ENCODE data around the gene MCRIP1. TPM values are rescaled to one million over a fixed set of nuclear protein-coding genes. Genes with fewer than 3 reads are reported as not detected.

The MCRIP1 gene, protein sequence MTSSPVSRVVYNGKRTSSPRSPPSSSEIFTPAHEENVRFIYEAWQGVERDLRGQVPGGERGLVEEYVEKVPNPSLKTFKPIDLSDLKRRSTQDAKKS
- total RNA-seq = 85.0 and 126 TPM in 2 replicates

GRCh38 chr17:81833160-81833920, at the start of gene MCRIP1:
Gene MCRIP1, minus strand, starts transcription at chr17:81833291. Its CDS starts 8,785 bp downstream, at chr17:81824506.

GRCh38 chr17:81870981-81871386, 37.9 kb upstream of the MCRIP1 start, which contains the start of gene ARHGDIA:
Gene ARHGDIA, minus strand, starts transcription at chr17:81871337. Its CDS starts 1,407 bp downstream, at chr17:81869930.

DNA sequence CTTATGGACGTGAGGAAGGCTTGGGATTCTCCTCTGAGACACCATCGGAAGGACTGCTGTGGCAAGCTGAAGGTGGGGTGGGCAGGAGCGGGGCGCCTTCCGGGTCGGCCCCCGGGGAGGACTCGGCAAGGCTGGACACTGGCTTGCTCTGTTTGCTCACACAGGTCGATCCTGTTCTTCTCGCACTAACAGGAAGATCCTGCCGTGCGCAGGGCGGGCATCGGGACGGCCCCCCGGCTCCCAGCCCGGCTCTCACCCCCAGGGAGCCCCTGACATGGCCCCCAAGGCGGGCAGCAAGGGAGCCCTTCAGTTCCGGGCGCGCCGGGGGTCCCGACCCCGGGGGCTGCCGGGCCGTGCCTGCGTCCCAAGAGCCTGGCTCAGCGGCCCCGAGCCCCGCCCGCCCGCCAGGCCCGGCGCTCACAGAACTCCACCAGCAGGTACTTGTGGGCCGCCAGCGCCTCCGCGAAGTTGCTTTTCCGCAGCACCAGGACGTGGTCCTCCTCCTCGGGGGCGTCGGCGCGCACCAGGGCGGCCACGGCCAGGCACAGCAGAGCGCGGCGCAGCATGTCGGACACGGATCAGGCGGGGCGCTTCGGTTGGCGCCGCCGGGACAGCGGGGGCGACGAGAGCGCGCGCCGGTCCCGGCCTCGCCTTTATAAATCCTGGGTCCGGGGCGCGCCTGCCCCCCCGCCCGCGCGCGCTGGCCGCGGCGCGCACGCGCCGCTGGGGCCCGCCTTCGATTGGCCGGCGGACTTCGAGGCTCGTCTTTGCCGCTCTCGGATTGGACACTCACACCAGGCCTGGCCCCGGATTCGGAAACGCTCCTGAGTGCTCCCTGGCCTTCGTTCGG, 27.0 kb upstream of the MCRIP1 start, which contains the start of gene P4HB:
TSS of gene P4HB (minus strand) at position 630 of the 850 bp plus-strand sequence. CDS start at position 566, 64 bp downstream.

DNA sequence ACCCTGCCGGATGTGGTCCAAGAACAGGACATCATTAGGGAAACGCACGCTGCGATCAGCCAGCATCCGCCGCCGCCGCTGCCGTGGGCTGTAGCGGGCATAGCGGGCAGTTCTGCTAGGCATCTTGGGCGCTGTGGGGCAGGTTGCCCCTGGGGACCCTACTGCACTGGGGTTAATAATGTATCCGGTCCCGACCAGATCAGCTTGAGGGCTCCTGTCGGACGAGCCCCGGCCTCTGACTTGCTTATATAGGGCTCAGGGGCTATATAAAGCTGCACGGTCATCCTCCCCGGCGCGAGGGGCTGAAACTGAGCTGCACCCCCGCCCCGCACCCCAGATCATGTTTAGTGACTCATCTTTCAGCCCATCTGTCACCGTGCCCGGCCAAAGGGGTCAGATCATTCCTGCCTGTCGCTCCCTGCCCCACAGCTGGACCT, 1.8 kb upstream of the MCRIP1 start, which contains the start of gene PPP1R27:
TSS of gene PPP1R27 (minus strand) at position 220 of the 437 bp plus-strand sequence. CDS start at position 123, 97 bp downstream.

GRCh38 chr17:81803728-81804558, 29.1 kb downstream of the MCRIP1 start, which contains the start of gene GCGR:
Gene GCGR, plus strand, starts transcription at chr17:81804150. Its CDS starts 4,869 bp downstream, at chr17:81809019.

Other genes starting within 250 kb of the MCRIP1 start
- 80.0 and 98.2 TPM in 2 replicates for gene NPLOC4, start 196.2 kb downstream of the MCRIP1 start, total RNA-seq
- gene TSPAN10, start 196.1 kb downstream of the MCRIP1 start, total RNA-seq = 1.3 and 4.0 TPM in 2 replicates
- 0.25 TPM in 1 of 2 replicates, not detected in the other for gene PDE6G, start 176.7 kb downstream of the MCRIP1 start, total RNA-seq
- 34.0 and 38.5 TPM in 2 replicates for gene OXLD1, start 166.7 kb downstream of the MCRIP1 start, total RNA-seq
- gene CCDC137, start 166.6 kb downstream of the MCRIP1 start, total RNA-seq = 11.0 and 12.0 TPM in 2 replicates
- 24.2 and 25.0 TPM in 2 replicates for gene ARL16, start 149.5 kb downstream of the MCRIP1 start, total RNA-seq
- gene HGS, start 149.3 kb downstream of the MCRIP1 start, total RNA-seq = 104 and 130 TPM in 2 replicates
- 8.6 and 11.8 TPM in 2 replicates for gene MRPL12, start 129.9 kb downstream of the MCRIP1 start, total RNA-seq
- gene SLC25A10, start 121.0 kb downstream of the MCRIP1 start, total RNA-seq = 11.0 and 31.7 TPM in 2 replicates
- gene GCGR, start 29.1 kb downstream of the MCRIP1 start, total RNA-seq = not detected in 2 replicates
- not detected in 2 replicates for gene PPP1R27, start 1.8 kb upstream of the MCRIP1 start, total RNA-seq
- 1,482 and 2,745 TPM in 2 replicates for gene P4HB, start 27.2 kb upstream of the MCRIP1 start, total RNA-seq
- 159 and 234 TPM in 2 replicates for gene ARHGDIA, start 38.0 kb upstream of the MCRIP1 start, total RNA-seq
- 129 and 334 TPM in 2 replicates for gene ALYREF, start 58.3 kb upstream of the MCRIP1 start, total RNA-seq
- 228 and 235 TPM in 2 replicates for gene ANAPC11, start 58.4 kb upstream of the MCRIP1 start, total RNA-seq
- 0.22 and 0.25 TPM in 2 replicates for gene NPB, start 68.9 kb upstream of the MCRIP1 start, total RNA-seq
- gene PCYT2, start 78.1 kb upstream of the MCRIP1 start, total RNA-seq = 108 TPM in 2 replicates
- 32.2 and 36.1 TPM in 2 replicates for gene SIRT7, start 84.9 kb upstream of the MCRIP1 start, total RNA-seq
- 25.9 and 39.5 TPM in 2 replicates for gene MAFG, start 94.4 kb upstream of the MCRIP1 start, total RNA-seq
- 92.4 and 182 TPM in 2 replicates for gene PYCR1, start 104.0 kb upstream of the MCRIP1 start, total RNA-seq
- 0.12 TPM in 1 of 2 replicates, not detected in the other for gene MYADML2, start 113.9 kb upstream of the MCRIP1 start, total RNA-seq
- under 0.01 TPM in 2 replicates for gene NOTUM, start 127.9 kb upstream of the MCRIP1 start, total RNA-seq
- gene ASPSCR1, start 144.3 kb upstream of the MCRIP1 start, total RNA-seq = 26.8 and 30.4 TPM in 2 replicates
- 22.2 and 55.8 TPM in 2 replicates for gene CENPX, start 189.6 kb upstream of the MCRIP1 start, total RNA-seq
- gene LRRC45, start 190.0 kb upstream of the MCRIP1 start, total RNA-seq = 18.6 and 28.7 TPM in 2 replicates
- 7.4 and 9.0 TPM in 2 replicates for gene RAC3, start 198.4 kb upstream of the MCRIP1 start, total RNA-seq
- 47.3 and 55.2 TPM in 2 replicates for gene DCXR, start 204.4 kb upstream of the MCRIP1 start, total RNA-seq
- 28.7 and 50.9 TPM in 2 replicates for gene RFNG, start 218.5 kb upstream of the MCRIP1 start, total RNA-seq
- gene GPS1, start 218.6 kb upstream of the MCRIP1 start, total RNA-seq = 99.2 and 137 TPM in 2 replicates
- 70.9 and 85.4 TPM in 2 replicates for gene DUS1L, start 232.5 kb upstream of the MCRIP1 start, total RNA-seq

All from uterine smooth muscle cell (primary cell).